NCI-H1417 (cell line): ENCODE measurements around the gene RARA.

Experiments
- DNase-seq, 3 experiments: peaks; one replicate each; lab custom pipeline; 2025; lab: John Stamatoyannopoulos, UW

RARA gene

GRCh38 chr17:40327735-40328385 is 18.9 kb downstream of the RARA start:
- DNase-seq: no peak

DNA sequence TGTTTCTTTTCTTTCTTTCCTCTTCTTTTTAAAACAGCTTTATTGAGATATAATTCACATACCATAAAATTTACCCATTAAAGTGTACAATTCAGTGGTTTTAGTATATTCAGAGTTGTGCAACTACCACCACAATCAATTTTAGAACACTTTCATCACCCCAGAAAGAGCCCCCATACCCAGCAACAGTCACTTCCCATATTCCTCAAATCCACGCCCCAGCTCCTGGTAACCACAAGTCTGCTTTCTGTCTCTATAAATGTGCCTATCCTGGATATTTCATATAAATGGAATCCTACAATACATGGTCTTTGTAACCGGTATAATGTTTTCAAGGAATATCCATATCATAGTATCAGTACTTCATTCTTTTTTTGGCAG is 19.4 kb downstream of the RARA start:
- no peak for DNase-seq

DNA sequence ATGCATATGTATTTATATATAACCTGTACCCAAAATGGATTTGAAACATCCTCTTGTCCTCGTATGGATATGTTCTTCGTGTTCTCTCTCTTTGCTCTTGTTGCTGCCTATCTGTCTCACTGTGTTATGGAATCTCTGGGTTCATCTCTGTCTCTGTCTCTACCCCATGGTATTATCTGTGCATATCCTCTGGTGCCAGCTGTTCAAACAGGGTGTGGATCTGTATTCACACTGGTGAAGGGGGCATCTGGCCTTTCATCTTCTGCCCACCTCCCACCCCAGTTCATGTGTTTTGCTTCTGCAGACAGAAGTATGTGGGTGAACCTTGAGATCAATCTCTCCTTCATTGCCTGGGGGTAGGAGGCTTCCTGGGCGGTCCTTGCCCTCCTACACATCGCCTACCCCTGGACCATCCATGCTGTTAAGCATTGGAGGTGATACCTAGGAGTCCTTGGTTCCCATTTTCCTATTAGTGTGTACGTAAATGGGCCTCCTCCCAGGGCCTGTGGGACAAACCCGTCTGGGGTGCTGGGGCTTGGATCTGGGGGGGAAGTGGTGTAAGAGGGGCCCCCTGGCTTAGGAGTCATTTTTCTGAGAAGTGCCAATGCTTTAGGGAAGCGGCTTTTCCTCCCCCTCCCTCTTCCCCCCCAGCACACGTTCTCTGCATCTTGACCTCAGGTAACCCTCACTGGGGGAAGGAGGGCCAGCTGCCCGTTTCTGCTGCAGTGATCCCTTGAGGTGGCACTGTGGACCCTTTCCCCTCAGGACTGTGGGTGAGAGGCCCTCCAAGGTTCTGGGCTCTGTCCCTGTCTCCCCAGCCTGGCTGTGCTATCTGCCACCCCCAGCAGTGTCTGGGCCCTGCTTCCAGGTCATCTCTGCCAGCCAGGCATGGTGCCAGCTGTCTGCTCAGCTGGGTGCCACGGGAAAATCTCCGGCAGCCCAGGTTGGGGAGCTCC is 21.1 kb downstream of the RARA start:
- peak in 2 of 3 experiments; percentile 63 to 78 for DNase-seq

DNA sequence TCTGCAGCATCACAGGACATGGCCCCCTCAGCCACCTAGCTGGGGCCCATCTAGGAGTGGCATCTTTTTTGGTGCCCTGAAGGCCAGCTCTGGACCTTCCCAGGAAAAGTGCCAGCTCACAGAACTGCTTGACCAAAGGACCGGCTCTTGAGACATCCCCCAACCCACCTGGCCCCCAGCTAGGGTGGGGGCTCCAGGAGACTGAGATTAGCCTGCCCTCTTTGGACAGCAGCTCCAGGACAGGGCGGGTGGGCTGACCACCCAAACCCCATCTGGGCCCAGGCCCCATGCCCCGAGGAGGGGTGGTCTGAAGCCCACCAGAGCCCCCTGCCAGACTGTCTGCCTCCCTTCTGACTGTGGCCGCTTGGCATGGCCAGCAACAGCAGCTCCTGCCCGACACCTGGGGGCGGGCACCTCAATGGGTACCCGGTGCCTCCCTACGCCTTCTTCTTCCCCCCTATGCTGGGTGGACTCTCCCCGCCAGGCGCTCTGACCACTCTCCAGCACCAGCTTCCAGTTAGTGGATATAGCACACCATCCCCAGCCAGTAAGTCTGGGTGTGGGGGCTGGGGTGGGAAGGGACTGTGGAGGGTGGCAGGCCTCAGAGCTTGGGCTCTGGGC is 22.0 kb downstream of the RARA start:
- no peak for DNase-seq

- peak; percentile 12 to 62 (median 38) for DNase-seq
Measured at GRCh38 chr17:40331743-40332641, 23.0 kb downstream of the RARA start.

GRCh38 chr17:40333781-40334448 is 24.9 kb downstream of the RARA start:
- DNase-seq: no peak

DNA sequence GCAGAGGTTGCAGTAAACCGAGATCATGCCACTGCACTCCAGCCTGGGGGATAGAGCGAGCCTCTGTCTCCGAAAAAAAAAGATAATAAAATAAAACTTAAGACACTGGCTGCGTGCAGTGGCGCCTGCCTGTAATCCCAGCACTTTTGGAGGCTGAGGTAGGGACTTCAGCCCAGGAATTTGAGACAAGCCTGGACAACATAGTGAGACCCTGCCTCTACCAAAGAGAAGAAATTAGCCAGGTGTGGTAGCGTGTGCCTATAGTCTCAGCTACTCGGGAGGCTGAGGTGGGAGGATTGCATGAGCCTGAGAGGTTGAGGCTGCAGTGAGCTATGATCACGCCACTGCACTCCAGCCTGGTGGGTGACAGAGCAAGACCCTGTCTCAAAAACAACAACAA is 26.6 kb downstream of the RARA start:
- DNase-seq: no peak

DNA sequence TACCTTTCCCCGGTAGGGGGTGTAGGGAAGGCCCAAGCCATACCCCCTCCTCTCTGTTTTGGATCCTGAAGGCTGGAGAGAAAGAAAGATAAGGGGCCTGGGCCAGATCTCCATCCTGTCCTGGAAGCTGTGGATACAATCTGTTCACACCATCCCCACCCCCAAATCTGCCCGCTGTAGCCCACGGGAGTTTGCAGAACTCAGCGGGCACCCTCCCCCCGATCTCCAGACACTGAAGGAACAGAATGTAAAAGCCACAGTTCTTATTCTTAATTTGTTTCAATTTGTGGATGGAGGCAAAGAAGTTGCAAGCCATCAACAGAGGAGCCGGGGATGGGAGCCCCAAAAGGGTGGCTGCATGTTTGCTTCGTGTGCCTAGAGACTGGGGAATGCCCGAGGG is 28.4 kb downstream of the RARA start:
- no peak for DNase-seq

GRCh38 chr17:40338058-40338457 is 29.1 kb downstream of the RARA start:
- DNase-seq: no peak

GRCh38 chr17:40338941-40339649 is 30.1 kb downstream of the RARA start:
- peak in 1 of 3 experiments; percentile 5 for DNase-seq

DNA sequence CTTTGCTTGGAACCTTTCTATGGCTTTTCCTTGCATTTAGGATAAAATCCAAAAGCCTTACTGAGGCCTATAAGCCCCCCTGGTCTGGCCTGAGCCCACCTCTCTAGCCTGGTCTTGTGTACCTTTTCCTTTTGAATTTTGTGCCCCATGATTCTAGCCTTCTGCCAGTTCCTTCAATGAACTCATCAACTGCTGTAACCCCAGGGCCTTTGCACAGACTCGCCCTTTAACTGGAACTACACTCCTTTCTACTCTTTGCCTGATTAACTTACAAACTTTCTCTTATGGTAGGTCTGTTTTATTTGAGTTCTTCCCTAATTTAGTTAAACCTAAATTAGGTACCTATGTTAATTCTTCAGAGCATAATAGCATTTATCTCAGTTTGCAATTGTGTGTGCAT is 31.3 kb downstream of the RARA start:
- DNase-seq: no peak

DNA sequence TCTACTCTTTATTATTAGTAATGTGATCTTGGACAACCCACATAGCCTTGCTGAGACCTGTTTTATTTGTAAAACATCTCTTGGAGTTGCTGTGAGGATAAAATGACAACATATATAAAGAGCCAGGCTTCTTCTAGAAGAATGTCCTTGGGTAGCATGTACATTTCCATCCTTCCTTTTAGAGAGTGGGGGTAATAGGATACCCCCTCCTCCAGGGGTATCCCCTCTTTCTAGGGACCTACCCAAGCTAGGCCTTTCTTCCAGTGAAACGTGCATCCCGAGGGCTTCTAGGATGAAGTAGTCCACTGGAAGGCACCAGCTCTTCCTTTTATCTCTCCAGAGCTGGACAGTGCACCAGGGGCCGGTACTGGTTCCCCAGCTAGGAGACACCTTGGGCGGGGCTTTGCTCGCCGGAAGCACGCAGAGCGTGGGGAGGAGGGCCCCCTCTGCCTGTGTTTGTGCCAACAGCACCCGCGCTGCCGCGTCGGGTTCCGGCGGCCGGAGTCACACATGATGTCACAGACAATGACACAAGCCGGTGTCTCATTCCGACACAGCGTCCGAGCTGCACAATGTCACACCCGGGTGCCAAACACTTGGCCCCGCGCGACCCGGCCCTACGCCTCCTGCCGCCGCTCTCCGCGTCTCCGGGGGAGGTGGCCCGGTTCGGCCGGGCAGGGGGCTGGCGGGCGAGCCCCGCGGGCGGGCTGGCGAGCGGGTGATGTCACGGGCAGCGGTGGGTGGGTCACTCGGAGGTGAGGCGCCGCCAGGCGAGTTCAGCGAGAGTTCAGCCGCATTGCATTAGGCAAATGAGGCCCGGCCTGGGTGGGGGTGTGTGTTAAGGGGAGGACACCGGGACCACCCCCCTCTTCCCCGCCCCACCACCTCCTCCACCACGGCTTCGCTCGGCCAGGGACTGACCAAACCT is 32.2 kb downstream of the RARA start:
- peak; percentile 42 to 86 (median 84) for DNase-seq

- peak in 2 of 3 experiments; percentile 69 to 75 for DNase-seq
Measured at GRCh38 chr17:40341808-40342503, 33.0 kb downstream of the RARA start.

GRCh38 chr17:40342504-40343218 is 33.7 kb downstream of the RARA start:
- no peak for DNase-seq

DNA sequence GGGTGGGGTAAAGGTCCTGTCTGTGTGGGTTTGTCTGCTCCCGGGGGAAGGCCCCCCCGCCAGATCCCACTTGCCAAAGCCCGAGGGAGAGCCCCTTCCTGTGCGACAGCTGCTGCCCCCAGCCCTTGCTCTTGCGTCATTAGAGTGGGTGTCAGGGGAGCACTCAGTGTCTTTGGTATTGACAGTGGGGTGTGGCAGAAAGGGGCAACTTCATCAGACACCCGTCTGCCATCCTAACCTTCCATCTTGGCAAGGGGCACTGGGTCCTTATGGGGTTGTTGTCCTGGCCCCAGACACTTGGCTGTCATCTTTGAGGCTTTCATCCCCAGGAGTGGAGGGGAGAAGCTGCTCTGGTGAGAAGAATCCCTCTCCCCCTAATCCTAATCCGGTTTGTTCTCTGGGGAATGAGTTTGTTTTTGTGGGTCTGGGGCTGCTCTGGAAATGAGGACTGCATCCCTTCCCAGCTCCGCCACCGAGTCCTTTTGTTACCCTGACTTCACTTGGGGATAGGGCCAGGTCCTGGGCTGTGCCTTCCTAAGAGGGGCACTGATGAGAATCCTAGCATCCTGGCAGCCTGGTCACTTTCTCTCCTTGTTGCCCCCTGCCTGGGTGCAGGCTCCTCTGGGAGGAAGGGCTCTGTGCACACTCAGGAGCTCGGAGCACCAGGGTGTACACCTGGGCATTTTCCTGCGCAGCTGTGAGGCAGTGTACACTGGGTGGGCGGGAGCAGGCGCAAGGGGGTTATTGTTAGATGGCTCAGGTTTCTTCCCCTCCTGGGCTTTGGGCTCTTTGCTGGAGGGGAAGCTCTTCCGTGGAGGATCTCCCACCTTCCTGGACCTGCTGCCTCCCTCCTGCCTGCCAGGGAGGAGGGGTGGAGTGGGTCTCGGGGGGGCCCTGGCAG is 34.5 kb downstream of the RARA start:
- peak in 1 of 3 experiments; percentile 62 for DNase-seq

- no peak for DNase-seq
Measured at GRCh38 chr17:40344421-40345160, 35.6 kb downstream of the RARA start.
